Panc1 (cell line): Measurements from ENCODE around the gene OR52E8. TPM values are rescaled to one million over a fixed set of nuclear protein-coding genes. Genes with fewer than 3 reads are reported as not detected.

Experiments used
- ATAC-seq: fragments of 200-7000 bp; cut with Tn5 transposase; 2 replicates; pipeline ENCODE4 v1.9.1; 2020; ENCODE audit warnings: mild to moderate bottlenecking, moderate library complexity
- BruUV-seq: library from RNA; stranded (reverse); fragments of 400-500 nt; replicated peaks from 2 replicates; lab custom pipeline; 2021; lab: Mats Ljungman, UMichigan
- CTCF ChIA-PET: fragments of 300-600 bp; sonication (Branson Sonifier 250); formaldehyde crosslinking; loops from one replicate; lab custom pipeline; 2022; ENCODE audit warnings: antibody characterized with exemption; lab: Charles Lee
- POLR2A ChIA-PET: fragments of 300-600 bp; sonication (Branson Sonifier 250); formaldehyde crosslinking; loops from one replicate; lab custom pipeline; 2022; ENCODE audit warnings: antibody characterized with exemption; lab: Charles Lee
- DNase-seq: peaks from one replicate; pipeline ENCODE4 v3.0.0-alpha.2; 2010; ENCODE audit warnings: low read depth, low spot score
- H3K27ac ChIP-seq: 2 replicates; pipeline ENCODE4 v1.5.1; 2011; ENCODE audit warnings: mild to moderate bottlenecking, low read length, inconsistent platforms
- H3K27me3 ChIP-seq: fragments of 200-500 bp; sonication (Bioruptor generic); 2 replicates; pipeline ENCODE4 v1.6.0; 2014; ENCODE audit warnings: low read length, inconsistent platforms; ENCODE audit not compliant: control insufficient read depth, insufficient read depth
- H3K36me3 ChIP-seq: fragments of 200-500 bp; sonication (Bioruptor generic); 2 replicates; pipeline ENCODE4 v1.5.1; 2014; ENCODE audit warnings: inconsistent platforms, mild to moderate bottlenecking, low read length, moderate library complexity; ENCODE audit not compliant: control insufficient read depth, insufficient read depth
- H3K4me1 ChIP-seq: 2 replicates; pipeline ENCODE4 v1.5.1; 2011; ENCODE audit warnings: inconsistent platforms, mild to moderate bottlenecking, low read length, moderate library complexity; ENCODE audit not compliant: control insufficient read depth, insufficient read depth
- H3K4me3 ChIP-seq, 2 experiments: 2 replicates each; pipeline ENCODE4 v1.5.1; 2011 to 2012; ENCODE audit warnings: low read depth in 2 of 2, low read length in 2 of 2, mild to moderate bottlenecking in 2 of 2, inconsistent platforms in 1 of 2, moderate library complexity in 1 of 2
- H3K9me3 ChIP-seq: fragments of 200-500 bp; sonication (Bioruptor generic); 2 replicates; pipeline ENCODE4 v1.5.1; 2014; ENCODE audit warnings: low read depth, mild to moderate bottlenecking, inconsistent platforms, low read length, moderate library complexity; ENCODE audit not compliant: control insufficient read depth, insufficient read depth
- CTCF ChIP-seq: fragments of 450-650 bp; IDR thresholded peaks from 2 replicates; pipeline ENCODE4 v1.5.1; 2017; ENCODE audit warnings: mild to moderate bottlenecking
- POLR2AphosphoS5 ChIP-seq: IDR thresholded peaks from 2 replicates; pipeline ENCODE4 v1.6.1; 2012; ENCODE audit warnings: mild to moderate bottlenecking, low read depth, low read length, moderate library complexity
- REST ChIP-seq, 2 experiments: IDR thresholded peaks; 2 replicates each; pipeline ENCODE4 v1.6.1; 2011 to 2012; ENCODE audit warnings: low read depth in 2 of 2, control low read depth in 1 of 2, low read length in 1 of 2, mild to moderate bottlenecking in 1 of 2, moderate library complexity in 1 of 2; ENCODE audit not compliant: insufficient read depth in 1 of 2
- SIN3A ChIP-seq: IDR thresholded peaks from 2 replicates; pipeline ENCODE4 v1.6.1; 2012; ENCODE audit warnings: low read depth, mild to moderate bottlenecking, low read length, moderate library complexity, borderline replicate concordance; ENCODE audit not compliant: insufficient read depth
- TCF7L2 ChIP-seq: IDR thresholded peaks from 2 replicates; pipeline ENCODE4 v1.6.1; 2011; ENCODE audit warnings: mild to moderate bottlenecking, low read depth, low read length, inconsistent platforms
- in situ Hi-C: cut with HindIII; loops from 2 replicates; pipeline ENCODE4 v1.10.0; 2016; ENCODE audit warnings: low sequenced_read_pairs, low pct_unique_long_range_greater_than_20kb
- intact Hi-C: fragments of 100-400 bp; cut with micrococcal nuclease; formaldehyde crosslinking; loops from one replicate; pipeline ENCODE4 v1.10.0; 2022; ENCODE audit not compliant: unreplicated experiment
- total RNA-seq: library from RNA; stranded (reverse); gene quantifications from one replicate; pipeline ENCODE4 v1.2.1, GENCODE V29; 2021; ENCODE audit not compliant: unreplicated experiment

Gene OR52E8
- total RNA-seq, 1 experiment from 2014 or later, result not detected

GRCh38 chr11:5818245-5818886 is 39.1 kb downstream of the OR52E8 start:
- no peak overlapping the region for H3K4me3 ChIP-seq
- H3K27ac ChIP-seq, result no peak overlapping the region
- no peak for DNase-seq
- H3K36me3 ChIP-seq, result no peaks in the 10 kb centered on the region
- no peaks in the 10 kb centered on the region for H3K27me3 ChIP-seq
- H3K9me3 ChIP-seq, result no peaks in the 10 kb centered on the region
- TF ChIP-seq TCF7L2, result no peak
- no peak for TF ChIP-seq REST (IDR thresholded peaks at IDR 0.05; ENCODE audit: insufficient read depth in 1 of 2, low read depth in 2 of 2, low read length in 1 of 2)
- TF ChIP-seq SIN3A, result no peak
- no peak for TF ChIP-seq POLR2AphosphoS5
- TF ChIP-seq CTCF, result no peak
- in situ Hi-C loops (no loop called here), intact Hi-C loops (no loop called here)
- ChIA-PET CTCF (no interaction called here), POLR2A (no interaction called here)
- BruUV-seq, result no TSS peak
- ATAC-seq, result no peak
- no peaks in the 10 kb centered on the region for H3K4me1 ChIP-seq

- in situ Hi-C loops (no loop called here), intact Hi-C loops (no loop called here)
- Histone ChIP-seq H3K27ac (no peak overlapping the region), H3K27me3 (peaks cover 5% of the 10 kb centered on the region; the same call in 1 of the 2 replicates), H3K4me3 (no peak overlapping the region), H3K36me3 (no peaks in the 10 kb centered on the region), H3K9me3 (no peaks in the 10 kb centered on the region), H3K4me1 (no peaks in the 10 kb centered on the region)
- CTCF ChIA-PET, result no interaction called here
- TF ChIP-seq POLR2AphosphoS5 (no peak), CTCF (no peak), TCF7L2 (no peak), SIN3A (no peak), REST (IDR thresholded peaks at IDR 0.05; ENCODE audit: insufficient read depth in 1 of 2, low read depth in 2 of 2, low read length in 1 of 2) (no peak)
- BruUV-seq, result no TSS peak
- ATAC-seq, result no peak
- DNase-seq, result no peak
- POLR2A ChIA-PET, result no interaction called here
These were observed 42.0 kb downstream of the OR52E8 start for GRCh38 chr11:5815534-5815933.
